Activated naive CD4-positive, alpha-beta T cell treated with anti-CD3 and anti-CD28 coated beads, Interleukin-2, amount 50 U/mL, for 72 hours (primary cell): Measurements from ENCODE around the gene RBL2. TPM values are rescaled to one million over a fixed set of nuclear protein-coding genes. Genes with fewer than 3 reads are reported as not detected.
"Not testable (repeated sequence)": the region's sequence is repeated elsewhere in the genome, so short reads cannot be mapped to it uniquely, and the experiment has no call there.

Experiments used
- ATAC-seq, 2 donors: fragments of 150-1000 bp; cut with Tn5 transposase; 2 replicates each; pipeline ENCODE4 v1.10.0; 2021; ENCODE audit warnings: mild to moderate bottlenecking in 2 of 2, moderate library complexity in 2 of 2
- DNase-seq, 2 donors: peaks; one replicate each; pipeline ENCODE4 v3.0.0; 2021 to 2022; ENCODE audit warnings: low spot score in 2 of 2
- H3K27ac Mint-ChIP-seq, 2 donors: one replicate each; pipeline ENCODE4 v1.8.0; 2022; ENCODE audit warnings: mild to moderate bottlenecking in 2 of 2, mixed read lengths in 2 of 2
- H3K36me3 Mint-ChIP-seq, 2 donors: one replicate each; pipeline ENCODE4 v1.8.0; 2022; ENCODE audit warnings: mixed read lengths in 2 of 2
- H3K9me3 Mint-ChIP-seq, 2 donors: one replicate each; pipeline ENCODE4 v1.8.0; 2022; ENCODE audit warnings: mixed read lengths in 2 of 2
- total RNA-seq, 2 donors: library from RNA; stranded (reverse); gene quantifications; one replicate each; pipeline ENCODE4 v1.2.3, GENCODE V29; 2022

Gene RBL2
- total RNA-seq, 2 donors from 2014 or later = 81.1 to 84.7 TPM

- not testable (repeated sequence) for ATAC-seq, H3K27ac Mint-ChIP-seq, H3K36me3 Mint-ChIP-seq, DNase-seq, H3K9me3 Mint-ChIP-seq
These were observed 105.1 kb downstream of the RBL2 start for GRCh38 chr16:53539346-53539745.

- not testable (repeated sequence) for H3K36me3 Mint-ChIP-seq, H3K9me3 Mint-ChIP-seq, ATAC-seq, DNase-seq, H3K27ac Mint-ChIP-seq
These were observed 105.8 kb downstream of the RBL2 start for GRCh38 chr16:53539759-53540718.

Other genes starting within 250 kb of the RBL2 start
- 10 to 100 TPM; 21.6 to 38.1 TPM for gene AKTIP, start 68.7 kb downstream of the RBL2 start, total RNA-seq